HFFc6 (cell line): Measurements from ENCODE around the gene TRAPPC3L. TPM values are rescaled to one million over a fixed set of nuclear protein-coding genes. Genes with fewer than 3 reads are reported as not detected.

ENCODE experiments used
- DNase-seq: peaks from one replicate; pipeline ENCODE4 v3.0.0-alpha.2; 2018
- H3K27ac Mint-ChIP-seq: 2 replicates; pipeline ENCODE4 v1.8.0; 2020; ENCODE audit warnings: mild to moderate bottlenecking, mixed read lengths
- H3K27me3 Mint-ChIP-seq: 2 replicates; pipeline ENCODE4 v1.8.0; 2021; ENCODE audit warnings: mild to moderate bottlenecking, moderate library complexity, mixed read lengths; ENCODE audit not compliant: insufficient read depth
- H3K36me3 Mint-ChIP-seq: 2 replicates; pipeline ENCODE4 v1.8.0; 2021; ENCODE audit warnings: low read depth, mixed read lengths
- H3K4me1 Mint-ChIP-seq: 2 replicates; pipeline ENCODE4 v1.8.0; 2020; ENCODE audit warnings: low read depth, mixed read lengths
- H3K4me3 Mint-ChIP-seq: 2 replicates; pipeline ENCODE4 v1.8.0; 2020; ENCODE audit warnings: mild to moderate bottlenecking, moderate library complexity, mixed read lengths
- H3K9me3 Mint-ChIP-seq: 2 replicates; pipeline ENCODE4 v1.8.0; 2020; ENCODE audit warnings: mild to moderate bottlenecking, mixed read lengths
- total RNA-seq, 6 experiments: library from RNA; stranded (reverse); fragmentation: NEBNext Ultra II Directional; extraction: Animal tissue kit (Norgen Biotek cat#: 25700); gene quantifications; 2 replicates in 1 of 6; 3 replicates in 5 of 6; pipeline ENCODE4 v1.2.3, GENCODE V29; 2021
- TF ChIP-seq, protein P1 (sequence below): fragments of 200-600 bp; sonication (generic); IDR thresholded peaks from 2 replicates; pipeline ENCODE4 v1.5.0; 2021; ENCODE audit warnings: antibody characterized with exemption, mild to moderate bottlenecking

Gene TRAPPC3L
- total RNA-seq, 6 experiments from 2014 or later: 0.15 to 0.45 (median 0.32) TPM

DNA sequence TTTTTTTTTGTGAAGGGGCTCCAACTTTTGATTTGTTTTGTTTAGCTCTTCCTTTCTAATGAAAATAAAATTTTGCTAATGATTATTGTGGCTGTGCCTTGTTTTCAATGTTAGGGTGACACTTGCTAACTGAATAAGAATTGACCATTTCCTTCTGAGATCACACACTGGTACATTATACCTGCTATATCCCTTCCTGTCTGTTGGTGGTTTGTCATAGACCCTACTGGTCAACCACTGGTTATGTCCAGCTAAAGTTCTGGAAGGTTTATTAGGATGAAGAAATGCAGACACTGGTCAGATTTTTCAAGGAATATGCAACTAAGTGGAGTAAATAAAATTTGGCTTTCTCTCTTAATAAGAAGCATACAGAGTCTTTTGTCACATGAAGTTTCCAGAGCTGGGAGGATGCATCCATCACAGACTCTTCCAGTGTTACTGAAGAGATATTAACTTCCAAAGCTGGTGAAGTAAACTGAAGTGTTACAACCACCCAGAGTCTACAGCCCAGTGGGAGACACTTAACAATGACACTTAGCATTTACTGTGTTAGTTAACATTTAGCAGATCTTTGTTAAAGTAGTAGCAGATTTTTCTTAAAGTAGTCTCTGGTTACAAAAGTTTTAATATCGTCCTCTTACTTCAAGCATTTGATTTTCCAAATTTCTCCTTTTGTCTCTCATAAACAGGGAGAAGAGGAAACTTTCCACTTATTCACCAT, 53.7 kb downstream of the TRAPPC3L start:
- H3K9me3 Mint-ChIP-seq: no peaks in the 10 kb centered on the region; the same call in none of the 2 replicates
- TF ChIP-seq, protein P1, sequence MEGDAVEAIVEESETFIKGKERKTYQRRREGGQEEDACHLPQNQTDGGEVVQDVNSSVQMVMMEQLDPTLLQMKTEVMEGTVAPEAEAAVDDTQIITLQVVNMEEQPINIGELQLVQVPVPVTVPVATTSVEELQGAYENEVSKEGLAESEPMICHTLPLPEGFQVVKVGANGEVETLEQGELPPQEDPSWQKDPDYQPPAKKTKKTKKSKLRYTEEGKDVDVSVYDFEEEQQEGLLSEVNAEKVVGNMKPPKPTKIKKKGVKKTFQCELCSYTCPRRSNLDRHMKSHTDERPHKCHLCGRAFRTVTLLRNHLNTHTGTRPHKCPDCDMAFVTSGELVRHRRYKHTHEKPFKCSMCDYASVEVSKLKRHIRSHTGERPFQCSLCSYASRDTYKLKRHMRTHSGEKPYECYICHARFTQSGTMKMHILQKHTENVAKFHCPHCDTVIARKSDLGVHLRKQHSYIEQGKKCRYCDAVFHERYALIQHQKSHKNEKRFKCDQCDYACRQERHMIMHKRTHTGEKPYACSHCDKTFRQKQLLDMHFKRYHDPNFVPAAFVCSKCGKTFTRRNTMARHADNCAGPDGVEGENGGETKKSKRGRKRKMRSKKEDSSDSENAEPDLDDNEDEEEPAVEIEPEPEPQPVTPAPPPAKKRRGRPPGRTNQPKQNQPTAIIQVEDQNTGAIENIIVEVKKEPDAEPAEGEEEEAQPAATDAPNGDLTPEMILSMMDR: no peak
- no peak for DNase-seq
- no peaks in the 10 kb centered on the region for H3K36me3 Mint-ChIP-seq
- no peak overlapping the region for H3K4me3 Mint-ChIP-seq
- H3K27me3 Mint-ChIP-seq: peaks cover 13% of the 10 kb centered on the region
- no peak overlapping the region for H3K27ac Mint-ChIP-seq
- no peaks in the 10 kb centered on the region for H3K4me1 Mint-ChIP-seq

DNA sequence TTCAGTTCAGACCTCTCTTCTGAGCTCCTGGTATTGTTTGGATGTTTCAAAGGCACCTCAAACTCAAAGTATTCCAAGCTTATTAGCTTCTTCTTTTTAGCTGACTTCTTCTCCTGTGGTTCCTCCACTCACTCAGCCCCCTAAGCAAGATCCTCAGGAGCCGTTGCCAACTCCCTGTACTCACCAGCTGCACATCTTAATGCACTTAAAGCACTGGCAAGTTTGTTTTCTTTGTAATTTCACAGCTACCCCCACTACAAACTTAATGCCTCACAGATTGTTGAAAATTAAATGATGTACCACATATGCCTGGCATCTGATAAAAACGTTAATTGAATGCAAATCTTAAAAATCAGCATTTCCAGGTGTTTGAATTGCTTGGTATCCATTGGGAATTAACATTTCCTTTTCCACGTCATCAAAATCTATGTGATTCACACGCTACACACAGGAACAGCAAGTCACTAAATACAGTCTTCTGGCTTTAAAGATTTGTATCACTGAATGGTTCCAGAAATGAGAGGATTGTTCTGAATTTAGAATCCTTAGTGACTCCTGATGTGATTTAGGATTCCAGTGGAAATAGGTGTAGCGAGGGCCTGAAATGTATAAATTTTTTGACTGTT, 59.8 kb downstream of the TRAPPC3L start:
- peaks cover 13% of the 10 kb centered on the region for H3K4me1 Mint-ChIP-seq
- TF ChIP-seq, protein P1: no peak
- H3K9me3 Mint-ChIP-seq: no peaks in the 10 kb centered on the region; the same call in 1 of the 2 replicates
- no peaks in the 10 kb centered on the region for H3K36me3 Mint-ChIP-seq
- peaks cover 18% of the 10 kb centered on the region for H3K27me3 Mint-ChIP-seq
- 0 out of 2 replicates have a peak overlapping the region, but pooled peaks have one; percentile 5 for H3K27ac Mint-ChIP-seq
- DNase-seq: no peak
- no peak overlapping the region for H3K4me3 Mint-ChIP-seq

DNA sequence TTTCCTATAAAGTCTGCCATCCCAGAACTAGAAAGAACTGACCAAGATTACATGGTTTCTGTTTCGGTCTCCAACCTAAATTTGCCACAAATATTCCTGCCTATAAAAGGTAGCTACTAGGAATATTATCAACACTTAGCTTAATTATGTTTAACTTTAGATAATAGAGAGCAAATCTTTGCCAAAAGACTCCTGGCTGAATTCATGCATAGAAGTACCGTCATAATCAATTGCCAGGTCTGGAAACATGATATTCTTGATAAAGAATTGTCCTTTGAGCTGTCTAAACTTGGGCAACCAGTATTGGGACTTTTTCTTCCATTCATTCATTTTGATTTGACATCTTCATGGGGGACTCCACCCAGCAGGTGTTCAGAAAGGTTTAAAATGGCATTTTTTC, 61.9 kb downstream of the TRAPPC3L start:
- Mint-ChIP-seq H3K27ac (no peak overlapping the region), H3K36me3 (no peaks in the 10 kb centered on the region), H3K9me3 (no peaks in the 10 kb centered on the region), H3K4me1 (peaks cover 13% of the 10 kb centered on the region), H3K27me3 (peaks cover 10% of the 10 kb centered on the region), H3K4me3 (no peak overlapping the region)
- TF ChIP-seq, protein P1: no peak
- no peak for DNase-seq

DNA sequence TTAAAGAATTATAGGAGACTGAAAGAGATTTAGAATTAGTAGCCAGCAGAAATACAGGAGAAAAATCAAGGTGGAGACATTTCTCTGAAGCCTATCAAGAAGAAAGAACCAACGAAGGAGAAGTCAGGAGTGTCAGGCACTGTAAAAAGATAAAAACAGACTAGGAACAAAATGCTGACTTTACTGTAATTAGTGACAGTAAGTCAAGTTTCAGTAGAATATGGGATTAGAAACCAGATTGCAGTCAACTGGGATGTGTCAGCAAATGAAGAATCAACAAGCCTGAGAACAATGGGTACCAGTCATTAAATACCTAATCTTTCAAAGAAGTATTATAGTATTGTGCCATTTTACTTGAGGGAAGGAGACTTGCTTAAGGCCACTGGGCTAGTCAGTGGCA, 62.7 kb downstream of the TRAPPC3L start:
- DNase-seq: no peak
- peaks cover 10% of the 10 kb centered on the region for H3K27me3 Mint-ChIP-seq
- H3K27ac Mint-ChIP-seq: no peak overlapping the region
- TF ChIP-seq, protein P1: no peak
- no peaks in the 10 kb centered on the region for H3K36me3 Mint-ChIP-seq
- H3K9me3 Mint-ChIP-seq: no peaks in the 10 kb centered on the region
- H3K4me1 Mint-ChIP-seq: peaks cover 13% of the 10 kb centered on the region
- no peak overlapping the region for H3K4me3 Mint-ChIP-seq

DNA sequence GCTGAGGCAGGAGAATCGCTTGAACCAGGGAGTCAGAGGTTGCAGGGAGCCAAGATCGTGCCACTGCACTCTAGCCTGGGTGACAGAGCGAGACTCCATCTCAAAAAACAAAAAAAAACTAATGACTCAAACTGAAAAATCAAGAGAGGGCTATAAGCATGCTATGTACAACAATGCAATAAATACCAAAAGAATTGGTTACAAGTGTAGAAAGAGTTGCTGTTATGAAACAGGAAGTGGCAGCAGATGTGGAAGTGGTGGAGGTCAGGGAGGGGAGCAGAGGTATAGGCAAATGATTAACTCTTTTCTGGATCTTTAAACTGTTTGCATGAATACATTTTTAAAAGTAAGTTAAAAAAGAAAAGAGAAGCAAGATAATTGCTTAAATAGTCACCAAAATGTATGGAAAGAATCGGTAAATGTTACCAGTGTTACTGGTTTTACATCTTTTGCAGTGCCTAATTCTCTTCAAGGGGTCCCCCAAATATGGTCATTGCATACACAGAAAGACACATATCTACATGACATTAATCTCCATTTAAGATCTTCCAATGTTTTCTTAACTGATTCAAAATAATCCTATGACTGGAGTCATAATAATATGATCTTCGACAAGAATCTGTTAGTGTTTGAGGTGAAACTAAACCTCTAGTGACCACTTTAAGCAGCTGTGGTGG, 69.3 kb downstream of the TRAPPC3L start:
- DNase-seq: no peak
- peaks cover 28% of the 10 kb centered on the region for H3K4me1 Mint-ChIP-seq

More for the DNA sequence above, 69.3 kb downstream of the TRAPPC3L start:
- Mint-ChIP-seq H3K27me3 (no peaks in the 10 kb centered on the region), H3K4me3 (no peak overlapping the region; the same call in 1 of the 2 replicates), H3K27ac (no peak overlapping the region), H3K9me3 (no peaks in the 10 kb centered on the region), H3K36me3 (no peaks in the 10 kb centered on the region)
- TF ChIP-seq, protein P1: no peak
